Liver (tissue), 9 donors: Measurements from ENCODE around the gene MAP4K4. TPM values are rescaled to one million over a fixed set of nuclear protein-coding genes. Genes with fewer than 3 reads are reported as not detected.

Experiments
- DNase-seq: peaks from one replicate; pipeline ENCODE4 v3.0.0-alpha.2; 2017; ENCODE audit warnings: low spot score
- H3K27ac ChIP-seq, 2 donors: one replicate each; pipeline ENCODE4 v1.7.0; 2013; ENCODE audit warnings: inconsistent platforms in 2 of 2, low read length in 2 of 2, control low read depth in 1 of 2, low read depth in 1 of 2, mild to moderate bottlenecking in 1 of 2
- H3K27me3 ChIP-seq, 4 donors: one replicate each; pipeline versions ENCODE4 v1.6.1 to v1.7.0; 2013; ENCODE audit warnings: low read length in 3 of 4, inconsistent platforms in 1 of 4, mild to moderate bottlenecking in 1 of 4, moderate library complexity in 1 of 4; ENCODE audit not compliant: control insufficient read depth in 4 of 4, insufficient read depth in 4 of 4
- H3K36me3 ChIP-seq, 4 donors: one replicate each; pipeline versions ENCODE4 v1.6.1 to v1.7.0; 2013; ENCODE audit warnings: low read length in 3 of 4, mild to moderate bottlenecking in 3 of 4, low read depth in 1 of 4, moderate library complexity in 1 of 4; ENCODE audit not compliant: control insufficient read depth in 4 of 4, insufficient read depth in 3 of 4
- H3K4me1 ChIP-seq, 4 donors: one replicate each; pipeline versions ENCODE4 v1.6.1 to v1.7.0; 2013; ENCODE audit warnings: low read length in 3 of 4, mild to moderate bottlenecking in 3 of 4, moderate library complexity in 1 of 4; ENCODE audit not compliant: control insufficient read depth in 4 of 4, insufficient read depth in 4 of 4
- H3K4me3 ChIP-seq, 3 donors: one replicate each; pipeline versions ENCODE4 v1.6.1 to v1.7.0; 2013; ENCODE audit warnings: low read length in 3 of 3, control low read depth in 1 of 3, low read depth in 1 of 3, mild to moderate bottlenecking in 1 of 3
- H3K9ac ChIP-seq, 2 donors: one replicate each; pipeline ENCODE4 v1.7.0; 2013; ENCODE audit warnings: low read length in 2 of 2, mild to moderate bottlenecking in 2 of 2, moderate library complexity in 2 of 2, control low read depth in 1 of 2, low read depth in 1 of 2
- H3K9me3 ChIP-seq, 4 donors: one replicate each; pipeline versions ENCODE4 v1.6.1 to v1.7.0; 2013; ENCODE audit warnings: low read length in 3 of 4; ENCODE audit not compliant: control insufficient read depth in 4 of 4
- CTCF ChIP-seq: fragments of 150-350 bp; IDR thresholded peaks from 2 replicates; pipeline ENCODE4 v1.5.1; 2017; ENCODE audit warnings: improper control_type of control experiment, low read depth, low read length; ENCODE audit not compliant: missing input control
- EGR1 ChIP-seq, 2 donors: IDR thresholded peaks; 2 replicates each; pipeline ENCODE4 v1.6.1; 2016 to 2018; ENCODE audit warnings: antibody characterized with exemption in 2 of 2, low read depth in 2 of 2
- FOXA1 ChIP-seq: IDR thresholded peaks from 2 replicates; pipeline ENCODE4 v1.6.1; 2016; ENCODE audit warnings: antibody characterized with exemption
- FOXA2 ChIP-seq: IDR thresholded peaks from 2 replicates; pipeline ENCODE4 v1.6.1; 2016; ENCODE audit warnings: antibody characterized with exemption
- GABPA ChIP-seq, 2 donors: IDR thresholded peaks in 1 of 2; conservative IDR thresholded peaks in 1 of 2; 2 replicates each; pipeline ENCODE4 v1.6.1; 2016; ENCODE audit warnings: antibody characterized with exemption in 2 of 2, mild to moderate bottlenecking in 1 of 2, moderate library complexity in 1 of 2
- HNF4A ChIP-seq, 2 donors: conservative IDR thresholded peaks; 2 replicates each; pipeline ENCODE4 v1.6.1; 2016; ENCODE audit warnings: antibody characterized with exemption in 2 of 2, mild to moderate bottlenecking in 2 of 2
- HNF4G ChIP-seq: IDR thresholded peaks from 2 replicates; pipeline ENCODE4 v1.6.1; 2016; ENCODE audit warnings: antibody characterized with exemption
- JUND ChIP-seq, 2 donors: IDR thresholded peaks; 2 replicates each; pipeline ENCODE4 v1.6.1; 2016; ENCODE audit warnings: antibody characterized with exemption in 2 of 2
- NR2F2 ChIP-seq: IDR thresholded peaks from 2 replicates; pipeline ENCODE4 v1.6.1; 2016; ENCODE audit warnings: antibody characterized with exemption
- RXRA ChIP-seq, 2 donors: IDR thresholded peaks; 2 replicates each; pipeline ENCODE4 v1.6.1; 2017 to 2018; ENCODE audit warnings: antibody characterized with exemption in 2 of 2, mild to moderate bottlenecking in 1 of 2
- SP1 ChIP-seq: IDR thresholded peaks from 2 replicates; pipeline ENCODE4 v1.6.1; 2018; ENCODE audit warnings: antibody characterized with exemption, mild to moderate bottlenecking
- TAF1 ChIP-seq: conservative IDR thresholded peaks from 2 replicates; pipeline ENCODE4 v1.6.1; 2016; ENCODE audit warnings: antibody characterized with exemption, mild to moderate bottlenecking
- YY1 ChIP-seq: IDR thresholded peaks from 2 replicates; pipeline ENCODE4 v1.6.1; 2016; ENCODE audit warnings: antibody characterized with exemption, mild to moderate bottlenecking
- WGBS: extraction: QIAGEN DNeasy Blood & Tissue Kit; methylation state at CpG from one replicate; pipeline ENCODE4 v1.1.7; 2013; 5-methylcytosine and 5-hydroxymethylcytosine counted together
- polyA plus RNA-seq, 2 donors: library from polyadenylated mRNA; stranded (reverse) in 1 of 2; unstranded in 1 of 2; fragments of 200-250 nt in 1 of 2; fragments of >200 nt in 1 of 2; fragmentation: Nextera tagmentation in 1 of 2; extraction: Ambion mirVana in 1 of 2; gene quantifications; one replicate each; pipeline versions ENCODE4 v1.2.1 to v1.2.3, GENCODE V29; 2013 to 2015
- total RNA-seq, 2 donors: library from RNA; depleted of rRNA; stranded (reverse); fragments of >200 nt; gene quantifications; one replicate each; pipeline ENCODE4 v1.2.3, GENCODE V29; 2014
- TF ChIP-seq, protein P1 (sequence below): IDR thresholded peaks from 2 replicates; pipeline ENCODE4 v1.6.1; 2016; ENCODE audit warnings: antibody characterized with exemption
- TF ChIP-seq, protein P2 (sequence below): IDR thresholded peaks from 2 replicates; pipeline ENCODE4 v1.6.1; 2016; ENCODE audit warnings: antibody characterized with exemption
- TF ChIP-seq, protein P3 (sequence below): IDR thresholded peaks from 2 replicates; pipeline ENCODE4 v1.6.1; 2016; ENCODE audit warnings: antibody characterized with exemption
- TF ChIP-seq, protein P4 (sequence below): IDR thresholded peaks from 2 replicates; pipeline ENCODE4 v1.6.1; 2016; ENCODE audit warnings: antibody characterized with exemption, mild to moderate bottlenecking
- donor health status: healthy.
- donor health status: healthy.
- donor health status: healthy.
- donor health status: healthy.
- donor health status: healthy.

MAP4K4 gene
- total and polyA plus RNA-seq, 4 donors = 9.1 to 40.0 (median 23.6) TPM

DNA sequence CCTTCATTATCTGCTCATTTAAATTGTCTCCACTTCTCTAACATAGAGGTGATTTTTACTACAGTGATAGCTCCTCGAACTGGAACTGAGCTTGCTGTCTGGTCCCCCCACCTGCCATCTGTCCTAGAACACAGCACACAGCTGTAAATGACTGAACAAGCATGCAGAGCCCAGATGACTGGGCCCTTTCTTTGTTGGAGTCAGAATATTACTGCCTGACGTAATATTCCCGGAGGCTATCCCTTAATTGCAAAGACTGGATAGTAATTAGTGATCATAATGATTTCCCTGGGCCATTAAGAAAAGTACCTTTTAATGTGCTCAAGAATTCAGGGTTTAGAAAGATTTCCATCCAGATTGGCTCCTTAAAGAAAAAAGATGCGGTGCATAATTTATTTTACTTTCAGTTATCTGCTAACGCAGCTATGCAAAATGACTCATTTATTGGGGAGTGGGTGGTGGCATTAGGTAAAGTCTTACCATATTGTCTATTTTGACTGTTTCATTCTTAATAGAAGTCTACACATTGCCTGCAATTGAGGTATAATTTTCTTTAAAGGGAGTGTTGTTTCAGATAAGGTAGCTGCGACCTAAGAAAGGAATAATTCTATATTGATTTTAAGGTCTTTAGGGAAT lies 84.4 kb downstream of the MAP4K4 start:
- H3K4me3 ChIP-seq = no peak overlapping the region
- no peak for DNase-seq
- no peak overlapping the region for H3K27ac ChIP-seq
- peaks cover 7 to 29% (median 10%) of the 10 kb centered on the region in 4 donors for H3K4me1 ChIP-seq
- TF ChIP-seq, protein P1, sequence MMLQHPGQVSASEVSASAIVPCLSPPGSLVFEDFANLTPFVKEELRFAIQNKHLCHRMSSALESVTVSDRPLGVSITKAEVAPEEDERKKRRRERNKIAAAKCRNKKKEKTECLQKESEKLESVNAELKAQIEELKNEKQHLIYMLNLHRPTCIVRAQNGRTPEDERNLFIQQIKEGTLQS = no peak
- TF ChIP-seq JUND (IDR thresholded peaks at IDR 0.05) = no peak
- TF ChIP-seq, protein P2, sequence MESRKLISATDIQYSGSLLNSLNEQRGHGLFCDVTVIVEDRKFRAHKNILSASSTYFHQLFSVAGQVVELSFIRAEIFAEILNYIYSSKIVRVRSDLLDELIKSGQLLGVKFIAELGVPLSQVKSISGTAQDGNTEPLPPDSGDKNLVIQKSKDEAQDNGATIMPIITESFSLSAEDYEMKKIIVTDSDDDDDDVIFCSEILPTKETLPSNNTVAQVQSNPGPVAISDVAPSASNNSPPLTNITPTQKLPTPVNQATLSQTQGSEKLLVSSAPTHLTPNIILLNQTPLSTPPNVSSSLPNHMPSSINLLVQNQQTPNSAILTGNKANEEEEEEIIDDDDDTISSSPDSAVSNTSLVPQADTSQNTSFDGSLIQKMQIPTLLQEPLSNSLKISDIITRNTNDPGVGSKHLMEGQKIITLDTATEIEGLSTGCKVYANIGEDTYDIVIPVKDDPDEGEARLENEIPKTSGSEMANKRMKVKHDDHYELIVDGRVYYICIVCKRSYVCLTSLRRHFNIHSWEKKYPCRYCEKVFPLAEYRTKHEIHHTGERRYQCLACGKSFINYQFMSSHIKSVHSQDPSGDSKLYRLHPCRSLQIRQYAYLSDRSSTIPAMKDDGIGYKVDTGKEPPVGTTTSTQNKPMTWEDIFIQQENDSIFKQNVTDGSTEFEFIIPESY = no peak
- TF ChIP-seq, protein P3, sequence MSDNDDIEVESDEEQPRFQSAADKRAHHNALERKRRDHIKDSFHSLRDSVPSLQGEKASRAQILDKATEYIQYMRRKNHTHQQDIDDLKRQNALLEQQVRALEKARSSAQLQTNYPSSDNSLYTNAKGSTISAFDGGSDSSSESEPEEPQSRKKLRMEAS = no peak
- TF ChIP-seq NR2F2 = no peak
- no peak for TF ChIP-seq FOXA2
- no peak for TF ChIP-seq CTCF
- no peak for TF ChIP-seq TAF1
- no peak for TF ChIP-seq FOXA1
- TF ChIP-seq EGR1 (IDR thresholded peaks at IDR 0.05; ENCODE audit: low read depth in 2 of 2) = no peak
- TF ChIP-seq YY1 = no peak
- TF ChIP-seq HNF4G = no peak
- no peaks in the 10 kb centered on the region for H3K36me3 ChIP-seq
- 90% methylated on average over 6 of the region's 6 CpGs for WGBS
- no peaks in the 10 kb centered on the region for H3K9me3 ChIP-seq
- no peak overlapping the region for H3K9ac ChIP-seq
- H3K27me3 ChIP-seq = no peaks in the 10 kb centered on the region

DNA sequence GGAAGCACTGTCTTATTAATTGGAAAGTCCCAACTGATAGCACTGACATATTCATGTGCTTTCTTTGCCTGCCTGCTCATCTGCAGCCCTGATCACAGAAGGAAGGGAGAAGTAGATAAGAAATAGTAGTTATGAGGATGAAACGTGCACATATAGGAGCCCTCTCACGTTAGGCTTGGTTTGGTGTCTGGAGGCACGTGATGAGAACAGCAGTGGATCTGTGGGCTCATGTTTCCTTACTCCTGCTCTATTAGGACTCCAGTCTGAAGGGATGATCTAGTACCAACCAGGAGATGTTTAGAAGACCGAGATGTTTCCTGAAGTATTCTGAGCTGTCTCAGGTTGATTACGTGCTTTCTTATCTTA lies 84.9 kb downstream of the MAP4K4 start:
- DNase-seq = no peak
- H3K9ac ChIP-seq = no peak overlapping the region
- H3K36me3 ChIP-seq = no peaks in the 10 kb centered on the region
- TF ChIP-seq FOXA1 = no peak
- TF ChIP-seq YY1 = no peak
- TF ChIP-seq NR2F2 = no peak
- TF ChIP-seq, protein P4, sequence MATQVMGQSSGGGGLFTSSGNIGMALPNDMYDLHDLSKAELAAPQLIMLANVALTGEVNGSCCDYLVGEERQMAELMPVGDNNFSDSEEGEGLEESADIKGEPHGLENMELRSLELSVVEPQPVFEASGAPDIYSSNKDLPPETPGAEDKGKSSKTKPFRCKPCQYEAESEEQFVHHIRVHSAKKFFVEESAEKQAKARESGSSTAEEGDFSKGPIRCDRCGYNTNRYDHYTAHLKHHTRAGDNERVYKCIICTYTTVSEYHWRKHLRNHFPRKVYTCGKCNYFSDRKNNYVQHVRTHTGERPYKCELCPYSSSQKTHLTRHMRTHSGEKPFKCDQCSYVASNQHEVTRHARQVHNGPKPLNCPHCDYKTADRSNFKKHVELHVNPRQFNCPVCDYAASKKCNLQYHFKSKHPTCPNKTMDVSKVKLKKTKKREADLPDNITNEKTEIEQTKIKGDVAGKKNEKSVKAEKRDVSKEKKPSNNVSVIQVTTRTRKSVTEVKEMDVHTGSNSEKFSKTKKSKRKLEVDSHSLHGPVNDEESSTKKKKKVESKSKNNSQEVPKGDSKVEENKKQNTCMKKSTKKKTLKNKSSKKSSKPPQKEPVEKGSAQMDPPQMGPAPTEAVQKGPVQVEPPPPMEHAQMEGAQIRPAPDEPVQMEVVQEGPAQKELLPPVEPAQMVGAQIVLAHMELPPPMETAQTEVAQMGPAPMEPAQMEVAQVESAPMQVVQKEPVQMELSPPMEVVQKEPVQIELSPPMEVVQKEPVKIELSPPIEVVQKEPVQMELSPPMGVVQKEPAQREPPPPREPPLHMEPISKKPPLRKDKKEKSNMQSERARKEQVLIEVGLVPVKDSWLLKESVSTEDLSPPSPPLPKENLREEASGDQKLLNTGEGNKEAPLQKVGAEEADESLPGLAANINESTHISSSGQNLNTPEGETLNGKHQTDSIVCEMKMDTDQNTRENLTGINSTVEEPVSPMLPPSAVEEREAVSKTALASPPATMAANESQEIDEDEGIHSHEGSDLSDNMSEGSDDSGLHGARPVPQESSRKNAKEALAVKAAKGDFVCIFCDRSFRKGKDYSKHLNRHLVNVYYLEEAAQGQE = no peak
- TF ChIP-seq, protein P3 = no peak
- no peak for TF ChIP-seq GABPA (IDR thresholded peaks at IDR 0.05 in 1 of 2, conservative IDR thresholded peaks at IDR 0.05 in 1 of 2)
- TF ChIP-seq RXRA (IDR thresholded peaks at IDR 0.05) = no peak
- TF ChIP-seq CTCF = no peak
- TF ChIP-seq SP1 = no peak
- no peak for TF ChIP-seq HNF4A (conservative IDR thresholded peaks at IDR 0.05)
- peaks cover 6 to 24% (median 9%) of the 10 kb centered on the region in 4 donors for H3K4me1 ChIP-seq
- no peaks in the 10 kb centered on the region for H3K9me3 ChIP-seq
- H3K27me3 ChIP-seq = no peaks in the 10 kb centered on the region
- 87% methylated on average over 5 of the region's 5 CpGs for WGBS
- no peak overlapping the region for H3K4me3 ChIP-seq
- H3K27ac ChIP-seq = no peak overlapping the region
